Left ventricle myocardium inferior (tissue), 1 donor: ENCODE results near the gene SLC47A2. TPM values are rescaled to one million over a fixed set of nuclear protein-coding genes. Genes with fewer than 3 reads are reported as not detected.

Experiments used
- DNase-seq: peaks from one replicate; pipeline ENCODE4 v3.0.0-alpha.2; 2020
- H3K27ac ChIP-seq: fragments of 200-600 bp; replicated peaks from 2 replicates; pipeline ENCODE4 v1.8.0; 2021
- H3K27me3 ChIP-seq: fragments of 200-600 bp; 2 replicates; pipeline ENCODE4 v1.8.0; 2021; ENCODE audit warnings: low read depth
- H3K36me3 ChIP-seq: fragments of 200-600 bp; 2 replicates; pipeline ENCODE4 v1.8.0; 2021
- H3K4me1 ChIP-seq: fragments of 200-600 bp; 2 replicates; pipeline ENCODE4 v1.8.0; 2021
- H3K4me3 ChIP-seq: fragments of 200-600 bp; 2 replicates; pipeline ENCODE4 v1.8.0; 2021; ENCODE audit warnings: mild to moderate bottlenecking, moderate library complexity
- H3K9me3 ChIP-seq: fragments of 200-600 bp; replicated peaks from 2 replicates; pipeline ENCODE4 v1.8.0; 2021
- CTCF ChIP-seq: fragments of 200-600 bp; IDR thresholded peaks from 2 replicates; pipeline ENCODE4 v1.8.0; 2021; ENCODE audit warnings: antibody characterized with exemption, mild to moderate bottlenecking, borderline replicate concordance
- intact Hi-C: fragments of 100-400 bp; cut with micrococcal nuclease; formaldehyde crosslinking; loops from one replicate; pipeline ENCODE4 v1.11.0; 2022
- total RNA-seq: library from RNA; stranded (reverse); fragmentation: NEBNext Ultra II Directional; extraction: Animal tissue kit (Norgen Biotek cat#: 25700); gene quantifications from one replicate; pipeline ENCODE4 v1.2.1, GENCODE V29; 2021
- donor health status: DM: no; HTN: yes; CAD: no; lungs with severe emphysema.

Gene SLC47A2
- total RNA-seq, 1 donor from 2014 or later = not detected

- intact Hi-C loops = no loop called here
Measured at GRCh38 chr17:19712436-19713004, 3.9 kb downstream of the SLC47A2 start.

GRCh38 chr17:19709841-19710240, 6.5 kb downstream of the SLC47A2 start:
- no peak for TF ChIP-seq CTCF
- Histone ChIP-seq H3K9me3 (no peaks in the 10 kb centered on the region), H3K27ac (no peak overlapping the region), H3K4me1 (peaks cover 5% of the 10 kb centered on the region), H3K36me3 (no peaks in the 10 kb centered on the region), H3K4me3 (no peak overlapping the region), H3K27me3 (no peaks in the 10 kb centered on the region)
- intact Hi-C loops = no loop called here
- no peak for DNase-seq

More at GRCh38 chr17:19712436-19713004, 3.9 kb downstream of the SLC47A2 start:
- Histone ChIP-seq H3K9me3 (no peaks in the 10 kb centered on the region), H3K4me3 (no peak overlapping the region), H3K36me3 (no peaks in the 10 kb centered on the region), H3K27me3 (no peaks in the 10 kb centered on the region), H3K27ac (no peak overlapping the region), H3K4me1 (peaks cover 10% of the 10 kb centered on the region)
- DNase-seq = no peak
- TF ChIP-seq CTCF = no peak

- H3K36me3 ChIP-seq = no peaks in the 10 kb centered on the region
- DNase-seq = no peak
- intact Hi-C loops = no loop called here
- H3K27ac ChIP-seq = no peak overlapping the region
- no peaks in the 10 kb centered on the region for H3K27me3 ChIP-seq
- H3K9me3 ChIP-seq = no peaks in the 10 kb centered on the region
- H3K4me1 ChIP-seq = peaks cover 17% of the 10 kb centered on the region
- no peak for TF ChIP-seq CTCF
- no peak overlapping the region for H3K4me3 ChIP-seq
Measured at GRCh38 chr17:19708431-19709175, 7.8 kb downstream of the SLC47A2 start.

GRCh38 chr17:19707728-19708221, 8.6 kb downstream of the SLC47A2 start:
- intact Hi-C loops = no loop called here
- no peaks in the 10 kb centered on the region for H3K9me3 ChIP-seq
- TF ChIP-seq CTCF = no peak
- H3K27me3 ChIP-seq = no peaks in the 10 kb centered on the region
- H3K4me3 ChIP-seq = no peak overlapping the region
- H3K4me1 ChIP-seq = peaks cover 25% of the 10 kb centered on the region
- DNase-seq = no peak
- H3K36me3 ChIP-seq = no peaks in the 10 kb centered on the region
- no peak overlapping the region for H3K27ac ChIP-seq

- Histone ChIP-seq H3K27ac (no peak overlapping the region), H3K27me3 (no peaks in the 10 kb centered on the region), H3K4me1 (peaks cover 30% of the 10 kb centered on the region), H3K9me3 (no peaks in the 10 kb centered on the region), H3K36me3 (no peaks in the 10 kb centered on the region), H3K4me3 (no peak overlapping the region)
- DNase-seq = no peak
- TF ChIP-seq CTCF = no peak
- intact Hi-C loops = no loop called here
Measured at GRCh38 chr17:19706791-19707727, 9.3 kb downstream of the SLC47A2 start.
